ENCODE data around the gene ANTXR1. TPM values are rescaled to one million over a fixed set of nuclear protein-coding genes. Genes with fewer than 3 reads are reported as not detected.
"Not testable (repeated sequence)": the region's sequence is repeated elsewhere in the genome, so short reads cannot be mapped to it uniquely, and the experiment has no call there.

Gene ANTXR1
- total RNA-seq, 1 experiment from 2014 or later, result 12.4 TPM

- Histone ChIP-seq H3K4me3 (ENCODE audit: insufficient read depth, low read depth, low read length) (no peak overlapping the region), H3K36me3 (replicated peaks; ENCODE audit: control insufficient read depth, insufficient read depth, low read length) (no peaks in the 10 kb centered on the region), H3K27me3 (ENCODE audit: control insufficient read depth, insufficient read depth, low read length) (no peaks in the 10 kb centered on the region)
- DNase-seq, result no peak
Observed at GRCh38 chr2:69253611-69254301, 240.8 kb downstream of the ANTXR1 start.

- Histone ChIP-seq H3K4me3 (ENCODE audit: insufficient read depth, low read depth, low read length) (no peak overlapping the region), H3K27me3 (ENCODE audit: control insufficient read depth, insufficient read depth, low read length) (no peaks in the 10 kb centered on the region), H3K36me3 (replicated peaks; ENCODE audit: control insufficient read depth, insufficient read depth, low read length) (no peaks in the 10 kb centered on the region)
- DNase-seq, result no peak
Observed at GRCh38 chr2:69255760-69256159, 242.8 kb downstream of the ANTXR1 start.

GRCh38 chr2:69259994-69260591, 247.1 kb downstream of the ANTXR1 start:
- not testable (repeated sequence) for DNase-seq; H3K27me3 ChIP-seq (ENCODE audit: control insufficient read depth, insufficient read depth, low read length); H3K4me3 ChIP-seq (ENCODE audit: insufficient read depth, low read depth, low read length); H3K36me3 ChIP-seq (replicated peaks; ENCODE audit: control insufficient read depth, insufficient read depth, low read length)

- Histone ChIP-seq H3K27me3 (ENCODE audit: control insufficient read depth, insufficient read depth, low read length) (no peaks in the 10 kb centered on the region), H3K4me3 (ENCODE audit: insufficient read depth, low read depth, low read length) (no peak overlapping the region), H3K36me3 (replicated peaks; ENCODE audit: control insufficient read depth, insufficient read depth, low read length) (no peaks in the 10 kb centered on the region)
- DNase-seq, result no peak
Observed at GRCh38 chr2:69260666-69261065, 247.7 kb downstream of the ANTXR1 start.

- Histone ChIP-seq H3K4me3 (ENCODE audit: insufficient read depth, low read depth, low read length) (no peak overlapping the region), H3K27me3 (ENCODE audit: control insufficient read depth, insufficient read depth, low read length) (no peaks in the 10 kb centered on the region), H3K36me3 (replicated peaks; ENCODE audit: control insufficient read depth, insufficient read depth, low read length) (no peaks in the 10 kb centered on the region)
- DNase-seq, result no peak
Observed at GRCh38 chr2:69269330-69269729, 256.4 kb downstream of the ANTXR1 start.

GRCh38 chr2:69271831-69272257, 258.9 kb downstream of the ANTXR1 start:
- Histone ChIP-seq H3K27me3 (ENCODE audit: control insufficient read depth, insufficient read depth, low read length) (no peaks in the 10 kb centered on the region), H3K4me3 (ENCODE audit: insufficient read depth, low read depth, low read length) (no peak overlapping the region), H3K36me3 (replicated peaks; ENCODE audit: control insufficient read depth, insufficient read depth, low read length) (no peaks in the 10 kb centered on the region)
- no peak for DNase-seq

- no peak overlapping the region for H3K4me3 ChIP-seq (ENCODE audit: insufficient read depth, low read depth, low read length)
- H3K27me3 ChIP-seq (ENCODE audit: control insufficient read depth, insufficient read depth, low read length), result no peaks in the 10 kb centered on the region
- no peaks in the 10 kb centered on the region for H3K36me3 ChIP-seq (replicated peaks; ENCODE audit: control insufficient read depth, insufficient read depth, low read length)
- DNase-seq, result peak; percentile 23
Observed at GRCh38 chr2:69272803-69273471, 260.0 kb downstream of the ANTXR1 start.

GRCh38 chr2:69275490-69275889, 262.5 kb downstream of the ANTXR1 start:
- no peaks in the 10 kb centered on the region for H3K27me3 ChIP-seq (ENCODE audit: control insufficient read depth, insufficient read depth, low read length)
- DNase-seq, result no peak
- no peaks in the 10 kb centered on the region for H3K36me3 ChIP-seq (replicated peaks; ENCODE audit: control insufficient read depth, insufficient read depth, low read length)
- H3K4me3 ChIP-seq (ENCODE audit: insufficient read depth, low read depth, low read length), result no peak overlapping the region

- no peak overlapping the region for H3K4me3 ChIP-seq (ENCODE audit: insufficient read depth, low read depth, low read length)
- H3K27me3 ChIP-seq (ENCODE audit: control insufficient read depth, insufficient read depth, low read length), result no peaks in the 10 kb centered on the region
- no peak for DNase-seq
- H3K36me3 ChIP-seq (replicated peaks; ENCODE audit: control insufficient read depth, insufficient read depth, low read length), result no peaks in the 10 kb centered on the region
Observed at GRCh38 chr2:69278366-69278765, 265.4 kb downstream of the ANTXR1 start.

- no peaks in the 10 kb centered on the region for H3K27me3 ChIP-seq (ENCODE audit: control insufficient read depth, insufficient read depth, low read length)
- no peaks in the 10 kb centered on the region for H3K36me3 ChIP-seq (replicated peaks; ENCODE audit: control insufficient read depth, insufficient read depth, low read length)
- DNase-seq, result no peak
- no peak overlapping the region for H3K4me3 ChIP-seq (ENCODE audit: insufficient read depth, low read depth, low read length)
Observed at GRCh38 chr2:69279211-69279610, 266.2 kb downstream of the ANTXR1 start.

GRCh38 chr2:69279931-69280681, 267.1 kb downstream of the ANTXR1 start:
- Histone ChIP-seq H3K27me3 (ENCODE audit: control insufficient read depth, insufficient read depth, low read length) (no peaks in the 10 kb centered on the region), H3K4me3 (ENCODE audit: insufficient read depth, low read depth, low read length) (no peak overlapping the region), H3K36me3 (replicated peaks; ENCODE audit: control insufficient read depth, insufficient read depth, low read length) (no peaks in the 10 kb centered on the region)
- peak; percentile 40 for DNase-seq

GRCh38 chr2:69280796-69281412, 267.9 kb downstream of the ANTXR1 start:
- no peaks in the 10 kb centered on the region for H3K27me3 ChIP-seq (ENCODE audit: control insufficient read depth, insufficient read depth, low read length)
- DNase-seq, result no peak
- no peaks in the 10 kb centered on the region for H3K36me3 ChIP-seq (replicated peaks; ENCODE audit: control insufficient read depth, insufficient read depth, low read length)
- no peak overlapping the region for H3K4me3 ChIP-seq (ENCODE audit: insufficient read depth, low read depth, low read length)

- DNase-seq, result no peak
- H3K27me3 ChIP-seq (ENCODE audit: control insufficient read depth, insufficient read depth, low read length), result no peaks in the 10 kb centered on the region
- H3K4me3 ChIP-seq (ENCODE audit: insufficient read depth, low read depth, low read length), result no peak overlapping the region
- H3K36me3 ChIP-seq (replicated peaks; ENCODE audit: control insufficient read depth, insufficient read depth, low read length), result no peaks in the 10 kb centered on the region
Observed at GRCh38 chr2:69285379-69285894, 272.5 kb downstream of the ANTXR1 start.

GRCh38 chr2:69287544-69287943, 274.6 kb downstream of the ANTXR1 start:
- DNase-seq, result no peak
- H3K36me3 ChIP-seq (replicated peaks; ENCODE audit: control insufficient read depth, insufficient read depth, low read length), result no peaks in the 10 kb centered on the region
- H3K4me3 ChIP-seq (ENCODE audit: insufficient read depth, low read depth, low read length), result no peak overlapping the region
- no peaks in the 10 kb centered on the region for H3K27me3 ChIP-seq (ENCODE audit: control insufficient read depth, insufficient read depth, low read length)

Data from H7 (cell line).